IMR-90 (cell line): ENCODE results near the gene PARVB. TPM values are rescaled to one million over a fixed set of nuclear protein-coding genes. Genes with fewer than 3 reads are reported as not detected.

Experiments used
- ATAC-seq: fragments of 200-7000 bp; cut with Tn5 transposase; 2 replicates; pipeline ENCODE4 v1.9.1; 2020; ENCODE audit warnings: low read depth, mild to moderate bottlenecking, moderate library complexity
- BruUV-seq: library from RNA; stranded (reverse); fragments of 400-500 nt; replicated peaks from 2 replicates; lab custom pipeline; 2021; lab: Mats Ljungman, UMichigan
- CTCF ChIA-PET: fragments of 300-600 bp; formaldehyde crosslinking; extraction: SDS; loops from one replicate; lab custom pipeline; 2021; ENCODE audit warnings: antibody characterized with exemption; lab: Yijun Ruan, JAX
- POLR2A ChIA-PET: fragments of 300-600 bp; sonication (Branson Sonifier 250); formaldehyde crosslinking; loops from one replicate; lab custom pipeline; 2022; ENCODE audit warnings: antibody characterized with exemption; ENCODE audit not compliant: unreplicated experiment; lab: Charles Lee
- DNase-seq: peaks from one replicate; pipeline ENCODE4 v3.0.0; 2013
- H2AFZ ChIP-seq: replicated peaks from 2 replicates; pipeline ENCODE3; 2013; ENCODE audit warnings: low read length, mild to moderate bottlenecking; ENCODE audit not compliant: poor library complexity
- H2AK5ac ChIP-seq: 2 replicates; pipeline ENCODE4 v1.6.1; 2013; ENCODE audit warnings: low read depth, low read length, inconsistent platforms
- H2AK9ac ChIP-seq: replicated peaks from 2 replicates; pipeline ENCODE3; 2013; ENCODE audit warnings: mild to moderate bottlenecking, low read depth, low read length, moderate library complexity; ENCODE audit not compliant: poor library complexity
- H2BK120ac ChIP-seq: 2 replicates; pipeline ENCODE4 v1.6.1; 2013; ENCODE audit warnings: low read depth, low read length, inconsistent platforms
- H2BK15ac ChIP-seq: 3 replicates; pipeline ENCODE4 v1.6.1; 2013; ENCODE audit warnings: low read depth, low read length, inconsistent platforms
- H2BK20ac ChIP-seq: 2 replicates; pipeline ENCODE4 v1.6.1; 2013; ENCODE audit warnings: low read depth, mild to moderate bottlenecking, inconsistent platforms, low read length, moderate library complexity
- H2BK5ac ChIP-seq: 2 replicates; pipeline ENCODE4 v1.6.1; 2013; ENCODE audit warnings: mild to moderate bottlenecking, low read depth, low read length, inconsistent platforms; ENCODE audit not compliant: poor library complexity, severe bottlenecking
- H3K14ac ChIP-seq: replicated peaks from 2 replicates; pipeline ENCODE4 v1.6.1; 2013; ENCODE audit warnings: low read depth, low read length, inconsistent platforms
- H3K18ac ChIP-seq: 2 replicates; pipeline ENCODE4 v1.6.1; 2013; ENCODE audit warnings: low read depth, low read length, control low read depth
- H3K23ac ChIP-seq: 2 replicates; pipeline ENCODE4 v1.6.1; 2013; ENCODE audit warnings: low read depth, low read length, inconsistent platforms
- H3K27ac ChIP-seq: 2 replicates; pipeline ENCODE4 v1.5.1; 2013; ENCODE audit warnings: mild to moderate bottlenecking, control low read depth, low read length; ENCODE audit not compliant: insufficient read depth
- H3K27me3 ChIP-seq: 2 replicates; pipeline ENCODE4 v1.6.1; 2013; ENCODE audit warnings: low read length; ENCODE audit not compliant: control insufficient read depth, insufficient read depth
- H3K36me3 ChIP-seq: 2 replicates; pipeline ENCODE4 v1.6.1; 2013; ENCODE audit warnings: low read length, mixed read lengths; ENCODE audit not compliant: control insufficient read depth, insufficient read depth
- H3K4ac ChIP-seq: 2 replicates; pipeline ENCODE4 v1.6.1; 2013; ENCODE audit warnings: low read depth, low read length, inconsistent platforms
- H3K4me1 ChIP-seq: 2 replicates; pipeline ENCODE4 v1.6.1; 2013; ENCODE audit warnings: low read length, mixed read lengths; ENCODE audit not compliant: control insufficient read depth, insufficient read depth
- H3K4me2 ChIP-seq: 2 replicates; pipeline ENCODE4 v1.6.1; 2013; ENCODE audit warnings: low read depth, mild to moderate bottlenecking, control low read depth, low read length, moderate library complexity
- H3K4me3 ChIP-seq: 2 replicates; pipeline ENCODE4 v1.5.1; 2013; ENCODE audit warnings: low read depth, mild to moderate bottlenecking, control low read depth, low read length, moderate library complexity; ENCODE audit not compliant: insufficient read depth
- H3K56ac ChIP-seq: 2 replicates; pipeline ENCODE4 v1.6.1; 2013; ENCODE audit warnings: low read length, inconsistent platforms; ENCODE audit not compliant: insufficient read depth; ENCODE audit errors: extremely low read depth
- H3K79me1 ChIP-seq, 2 experiments: 2 replicates each; pipeline ENCODE4 v1.6.1; 2013; ENCODE audit warnings: low read length in 2 of 2, inconsistent platforms in 1 of 2, low read depth in 1 of 2
- H3K9ac ChIP-seq: 2 replicates; pipeline ENCODE4 v1.6.1; 2013; ENCODE audit warnings: low read depth, low read length, control low read depth
- H3K9me1 ChIP-seq: 2 replicates; pipeline ENCODE4 v1.6.1; 2013; ENCODE audit warnings: low read length, inconsistent platforms; ENCODE audit not compliant: insufficient read depth
- H3K9me3 ChIP-seq: 2 replicates; pipeline ENCODE4 v1.6.1; 2013; ENCODE audit warnings: low read length; ENCODE audit not compliant: control insufficient read depth, insufficient read depth
- H4K20me1 ChIP-seq: 2 replicates; pipeline ENCODE4 v1.6.1; 2013; ENCODE audit warnings: low read length, inconsistent platforms; ENCODE audit not compliant: insufficient read depth
- H4K5ac ChIP-seq: 2 replicates; pipeline ENCODE4 v1.6.1; 2013; ENCODE audit warnings: mild to moderate bottlenecking, low read depth, low read length, control low read depth
- H4K8ac ChIP-seq, 2 experiments: 2 replicates each; pipeline ENCODE4 v1.6.1; 2013; ENCODE audit warnings: low read depth in 2 of 2, low read length in 2 of 2, control low read depth in 1 of 2, inconsistent platforms in 1 of 2
- H4K91ac ChIP-seq: 2 replicates; pipeline ENCODE4 v1.6.1; 2013; ENCODE audit warnings: low read depth, low read length, inconsistent platforms; ENCODE audit not compliant: insufficient read depth
- BHLHE40 ChIP-seq: fragments of 150-350 bp; IDR thresholded peaks from 2 replicates; pipeline ENCODE4 v1.6.1; 2016; ENCODE audit warnings: mild to moderate bottlenecking, low read depth, low read length
- CEBPB ChIP-seq: IDR thresholded peaks from 2 replicates; pipeline ENCODE4 v1.6.1; 2012; ENCODE audit warnings: low read depth, low read length, improper control_type of control experiment
- CHD1 ChIP-seq: IDR thresholded peaks from 2 replicates; pipeline ENCODE4 v1.6.1; 2012; ENCODE audit warnings: low read depth, low read length, improper control_type of control experiment
- CTCF ChIP-seq: conservative IDR thresholded peaks from 2 replicates; pipeline ENCODE4 v1.5.1; 2012; ENCODE audit warnings: mild to moderate bottlenecking, low read depth, low read length, improper control_type of control experiment
- ELK1 ChIP-seq: fragments of 150-350 bp; IDR thresholded peaks from 2 replicates; pipeline ENCODE4 v1.6.1; 2016; ENCODE audit warnings: low read depth, mild to moderate bottlenecking, low read length, moderate library complexity, borderline replicate concordance
- FOS ChIP-seq: fragments of 150-350 bp; IDR thresholded peaks from 2 replicates; pipeline ENCODE4 v1.6.1; 2016; ENCODE audit warnings: low read depth, low read length
- MAFK ChIP-seq: IDR thresholded peaks from 2 replicates; pipeline ENCODE4 v1.6.1; 2012; ENCODE audit warnings: low read depth, low read length, improper control_type of control experiment
- MAZ ChIP-seq: IDR thresholded peaks from 2 replicates; pipeline ENCODE4 v1.6.1; 2012; ENCODE audit warnings: low read depth, mild to moderate bottlenecking, low read length, improper control_type of control experiment, moderate library complexity, borderline replicate concordance
- MXI1 ChIP-seq: IDR thresholded peaks from 2 replicates; pipeline ENCODE4 v1.6.1; 2012; ENCODE audit warnings: low read depth, mild to moderate bottlenecking, low read length, moderate library complexity, borderline replicate concordance
- NFE2L2 ChIP-seq: fragments of 150-350 bp; IDR thresholded peaks from 2 replicates; pipeline ENCODE4 v1.6.1; 2016; ENCODE audit warnings: low read depth, mild to moderate bottlenecking, low read length
- POLR2A ChIP-seq: IDR thresholded peaks from 2 replicates; pipeline ENCODE4 v1.6.1; 2012; ENCODE audit warnings: mild to moderate bottlenecking, low read depth, low read length
- RCOR1 ChIP-seq: IDR thresholded peaks from 2 replicates; pipeline ENCODE4 v1.6.1; 2012; ENCODE audit warnings: mild to moderate bottlenecking, low read length, improper control_type of control experiment; ENCODE audit not compliant: insufficient replicate concordance
- RFX5 ChIP-seq: IDR thresholded peaks from 2 replicates; pipeline ENCODE4 v1.8.0; 2012; ENCODE audit warnings: low read depth, mild to moderate bottlenecking, low read length, moderate library complexity
- SMC3 ChIP-seq: fragments of 150-350 bp; IDR thresholded peaks from 2 replicates; pipeline ENCODE4 v1.6.1; 2016; ENCODE audit warnings: low read depth, mild to moderate bottlenecking, antibody characterized with exemption, low read length, moderate library complexity
- USF2 ChIP-seq: fragments of 150-350 bp; IDR thresholded peaks from 2 replicates; pipeline ENCODE4 v1.6.1; 2017; ENCODE audit warnings: mild to moderate bottlenecking, antibody characterized with exemption, low read length, low read depth
- WGBS, 2 experiments: methylation state at CpG; one replicate each; pipeline versions ENCODE4 v1.1.5 to v1.1.7; 2013; ENCODE audit warnings: missing lambda C conversion rate in 2 of 2; ENCODE audit not compliant: insufficient read length in 1 of 2; ENCODE audit errors: extremely low coverage in 2 of 2; 5-methylcytosine and 5-hydroxymethylcytosine counted together
- dilution Hi-C: fragments of 300-500 bp; cut with HindIII; formaldehyde crosslinking; loops from one replicate; pipeline ENCODE4 v1.14.3; 2018; ENCODE audit warnings: low sequenced_read_pairs; ENCODE audit not compliant: unreplicated experiment
- in situ Hi-C: fragments of 300-500 bp; cut with MboI; formaldehyde crosslinking; loops from 3 replicates; pipeline ENCODE4 v1.14.3; 2019; ENCODE audit warnings: low sequenced_read_pairs, inconsistent platforms, mixed read lengths
- intact Hi-C: fragments of 100-400 bp; cut with micrococcal nuclease; formaldehyde crosslinking; loops from 2 replicates; pipeline ENCODE4 v1.10.0; 2022
- polyA plus RNA-seq, 3 experiments: library from polyadenylated mRNA; depleted of rRNA; stranded (reverse); fragments of >200 nt; gene quantifications; 2 replicates each; pipeline ENCODE4 v1.2.3, GENCODE V29; 2012; ENCODE audit warnings: low replicate concordance in 1 of 3
- total RNA-seq: library from RNA; depleted of rRNA; stranded (reverse); fragments of >200 nt; gene quantifications from 2 replicates; pipeline ENCODE4 v1.2.3, GENCODE V29; 2012

PARVB gene
- total and polyA plus RNA-seq, 2 of the 4 experiments (the other 2 are of a cell fraction) = 44.3 to 53.9 TPM

- ATAC-seq = no peak
- H4K8ac ChIP-seq = no peak overlapping the region
- no peak overlapping the region for H4K5ac ChIP-seq
- intact Hi-C loops = no loop called here
- BruUV-seq = no TSS peak
- dilution Hi-C loops = no loop called here
- no peaks in the 10 kb centered on the region for H4K20me1 ChIP-seq
- 0 out of 2 replicates have a peak, but pooled peaks cover 2% of the 10 kb centered on the region for H3K9me1 ChIP-seq
- peaks cover 9 to 58% of the 10 kb centered on the region in 2 experiments; a peak in 3 of 4 replicates for H3K79me1 ChIP-seq
- ChIA-PET POLR2A (no interaction called here), CTCF (no interaction called here)
- H3K23ac ChIP-seq = no peak overlapping the region
- H3K9me3 ChIP-seq = no peaks in the 10 kb centered on the region
- H2BK20ac ChIP-seq = no peak overlapping the region
- no peak overlapping the region for H3K9ac ChIP-seq
- no peak overlapping the region for H3K14ac ChIP-seq
- no peak overlapping the region for H2BK15ac ChIP-seq
- no peak overlapping the region for H3K18ac ChIP-seq
- H4K91ac ChIP-seq = no peak overlapping the region
- no peak overlapping the region for H2AK5ac ChIP-seq
- no peak overlapping the region for H3K4me3 ChIP-seq
- DNase-seq = no peak
- no peak overlapping the region for H2BK5ac ChIP-seq
- no peaks in the 10 kb centered on the region for H3K27me3 ChIP-seq
- H3K36me3 ChIP-seq = no peaks in the 10 kb centered on the region
- in situ Hi-C loops = no loop called here
- H3K56ac ChIP-seq = no peak overlapping the region
- WGBS, 2 experiments = no CpG with 5 or more reads among the region's 21 CpGs
- peaks cover 5% of the 10 kb centered on the region for H3K4me1 ChIP-seq
- no peak overlapping the region for H2BK120ac ChIP-seq
- H3K27ac ChIP-seq = no peak overlapping the region
- no peak overlapping the region for H3K4ac ChIP-seq
- no peak overlapping the region for H2AK9ac ChIP-seq
- H2AFZ ChIP-seq = no peak overlapping the region
- no peak overlapping the region for H3K4me2 ChIP-seq
- no peak for TF ChIP-seq ELK1
- TF ChIP-seq SMC3 = no peak
- no peak for TF ChIP-seq BHLHE40
- no peak for TF ChIP-seq RCOR1
- TF ChIP-seq POLR2A = no peak
- no peak for TF ChIP-seq CHD1
- TF ChIP-seq MXI1 = no peak
- TF ChIP-seq NFE2L2 = no peak
- no peak for TF ChIP-seq USF2
- no peak for TF ChIP-seq RFX5
- TF ChIP-seq CTCF = no peak
- no peak for TF ChIP-seq CEBPB
- TF ChIP-seq FOS = no peak
- no peak for TF ChIP-seq MAZ
- TF ChIP-seq MAFK = no peak
Observed at GRCh38 chr22:44031158-44031952, 7.3 kb downstream of the PARVB start.
